A673 (cell line): ENCODE results near the gene TECR. TPM values are rescaled to one million over a fixed set of nuclear protein-coding genes. Genes with fewer than 3 reads are reported as not detected.
A peak's percentile ranks its signal among the peaks of the same experiment; 100 is the strongest.
"Not testable (repeated sequence)": the region's sequence is repeated elsewhere in the genome, so short reads cannot be mapped to it uniquely, and the experiment has no call there.

Experiments used
- BruUV-seq: library from RNA; stranded (reverse); fragments of 400-500 nt; replicated peaks from 2 replicates; lab custom pipeline; 2021; lab: Mats Ljungman, UMichigan
- CTCF ChIA-PET: fragments of 300-600 bp; sonication (Branson Sonifier 250); formaldehyde crosslinking; loops from one replicate; lab custom pipeline; 2022; ENCODE audit warnings: antibody characterized with exemption; lab: Charles Lee
- POLR2A ChIA-PET: fragments of 300-600 bp; sonication (Branson Sonifier 250); formaldehyde crosslinking; loops from one replicate; lab custom pipeline; 2022; ENCODE audit warnings: antibody characterized with exemption; ENCODE audit not compliant: low non-redundant PET; lab: Charles Lee
- DNase-seq: peaks from one replicate; pipeline ENCODE4 v3.0.0-alpha.2; 2015; ENCODE audit warnings: low spot score
- H3K27ac ChIP-seq: fragments of 200-600 bp; sonication (generic); 2 replicates; pipeline ENCODE4 v1.5.1; 2016; ENCODE audit warnings: mixed run types, low read depth, mild to moderate bottlenecking, mixed read lengths, antibody characterized with exemption, low read length; ENCODE audit not compliant: poor library complexity, severe bottlenecking
- H3K27me3 ChIP-seq: fragments of 200-600 bp; sonication (generic); replicated peaks from 2 replicates; pipeline ENCODE4 v1.6.1; 2017; ENCODE audit warnings: mixed run types, low read depth, mild to moderate bottlenecking, mixed read lengths, antibody characterized with exemption, low read length; ENCODE audit not compliant: insufficient read depth, poor library complexity
- H3K36me3 ChIP-seq: fragments of 200-600 bp; sonication (generic); 2 replicates; pipeline ENCODE4 v1.6.1; 2016; ENCODE audit warnings: mixed run types, mild to moderate bottlenecking, mixed read lengths, antibody characterized with exemption, low read length; ENCODE audit not compliant: insufficient read depth, poor library complexity, severe bottlenecking
- H3K4me1 ChIP-seq: fragments of 200-600 bp; sonication (generic); 2 replicates; pipeline ENCODE4 v1.6.1; 2017; ENCODE audit warnings: mixed run types, mild to moderate bottlenecking, mixed read lengths, antibody characterized with exemption, low read length; ENCODE audit not compliant: insufficient read depth, poor library complexity, severe bottlenecking
- H3K4me3 ChIP-seq: fragments of 200-600 bp; sonication (generic); 2 replicates; pipeline ENCODE4 v1.5.1; 2016; ENCODE audit warnings: low read depth, mixed run types, mild to moderate bottlenecking, mixed read lengths, low read length; ENCODE audit not compliant: poor library complexity, severe bottlenecking
- H3K9me3 ChIP-seq: fragments of 200-600 bp; sonication (generic); 2 replicates; pipeline ENCODE4 v1.6.1; 2016; ENCODE audit warnings: mixed run types, low read depth, mild to moderate bottlenecking, mixed read lengths, antibody characterized with exemption, low read length; ENCODE audit not compliant: poor library complexity, severe bottlenecking
- CTCF ChIP-seq: fragments of 300-800, 200-600 bp; sonication (generic); conservative IDR thresholded peaks from 2 replicates; pipeline ENCODE4 v1.5.1; 2017; ENCODE audit warnings: low read depth, mild to moderate bottlenecking, antibody characterized with exemption, low read length, moderate library complexity, mixed read lengths
- EZH2 ChIP-seq: fragments of 200-600 bp; sonication (generic); IDR thresholded peaks from 2 replicates; pipeline ENCODE4 v1.6.1; 2017; ENCODE audit warnings: borderline replicate concordance, low read depth, mild to moderate bottlenecking, mixed read lengths, antibody characterized with exemption, low read length; ENCODE audit not compliant: poor library complexity, severe bottlenecking
- intact Hi-C: fragments of 100-400 bp; cut with micrococcal nuclease; formaldehyde crosslinking; loops from one replicate; pipeline ENCODE4 v1.10.0; 2022; ENCODE audit not compliant: unreplicated experiment
- total RNA-seq: library from RNA; stranded (reverse); gene quantifications from 2 replicates; pipeline ENCODE4 v1.2.3, GENCODE V29; 2021

Gene TECR
- total RNA-seq, 1 experiment from 2014 or later = 189 TPM

- Histone ChIP-seq H3K4me1 (peaks cover 15% of the 10 kb centered on the region), H3K9me3 (no peaks in the 10 kb centered on the region), H3K4me3 (no peak overlapping the region), H3K27ac (no peak overlapping the region), H3K36me3 (peaks cover 18% of the 10 kb centered on the region), H3K27me3 (no peaks in the 10 kb centered on the region)
- BruUV-seq = no TSS peak
- ChIA-PET CTCF (no interaction called here), POLR2A (no interaction called here)
- peak; percentile 73 for DNase-seq
- TF ChIP-seq EZH2 (no peak), CTCF (no peak)
- intact Hi-C loops = no loop called here
Measured at GRCh38 chr19:14563989-14564651, 34.7 kb downstream of the TECR start.

GRCh38 chr19:14564652-14565297 lies 35.4 kb downstream of the TECR start:
- H3K27me3 ChIP-seq, H3K4me3 ChIP-seq, H3K27ac ChIP-seq, POLR2A ChIA-PET, DNase-seq, CTCF ChIA-PET, BruUV-seq, intact Hi-C loops, H3K9me3 ChIP-seq: not testable (repeated sequence)
- H3K4me1 ChIP-seq = peaks cover 13% of the 10 kb centered on the region
- peaks cover 18% of the 10 kb centered on the region for H3K36me3 ChIP-seq

GRCh38 chr19:14565298-14565679 lies 35.9 kb downstream of the TECR start:
- no peak for DNase-seq
- no peaks in the 10 kb centered on the region for H3K27me3 ChIP-seq
- peaks cover 8% of the 10 kb centered on the region for H3K4me1 ChIP-seq
- no peak overlapping the region for H3K27ac ChIP-seq
- H3K9me3 ChIP-seq = no peaks in the 10 kb centered on the region
- H3K36me3 ChIP-seq = peaks cover 18% of the 10 kb centered on the region
- POLR2A ChIA-PET = no interaction called here
- BruUV-seq = no TSS peak
- intact Hi-C loops = no loop called here
- CTCF ChIA-PET = no interaction called here
- no peak overlapping the region for H3K4me3 ChIP-seq
- TF ChIP-seq EZH2 = no peak
- no peak for TF ChIP-seq CTCF
